Measurements from ENCODE around the gene ANKUB1. TPM values are rescaled to one million over a fixed set of nuclear protein-coding genes. Genes with fewer than 3 reads are reported as not detected.

The ANKUB1 gene, protein sequence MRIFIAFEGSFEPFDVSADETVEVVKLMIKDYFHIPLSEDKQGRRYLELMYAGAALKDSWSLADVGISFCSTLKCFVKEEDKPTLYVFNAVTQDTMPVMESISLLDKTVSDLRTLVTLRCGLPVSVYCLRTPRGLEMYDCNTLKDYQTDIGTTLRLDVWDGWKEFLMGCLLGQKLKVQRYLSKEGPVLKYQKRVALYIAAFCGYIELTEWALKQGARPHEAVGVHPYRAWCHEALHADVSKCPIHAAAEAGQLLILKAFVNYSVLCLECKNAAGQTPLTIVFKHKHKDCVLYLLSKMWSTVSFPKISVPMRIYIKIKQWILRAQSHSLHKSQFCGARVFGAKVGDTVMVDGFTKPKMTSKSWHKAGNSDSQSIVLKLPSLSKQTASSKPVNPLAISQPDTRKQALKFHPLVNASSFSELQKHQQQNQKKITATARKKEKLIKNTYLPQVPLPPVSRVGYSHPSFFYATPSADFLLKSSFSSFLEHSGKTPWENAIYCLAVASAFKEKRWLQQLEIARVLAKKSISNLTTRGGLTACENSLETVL
- total RNA-seq: not detected in 2 replicates

DNA sequence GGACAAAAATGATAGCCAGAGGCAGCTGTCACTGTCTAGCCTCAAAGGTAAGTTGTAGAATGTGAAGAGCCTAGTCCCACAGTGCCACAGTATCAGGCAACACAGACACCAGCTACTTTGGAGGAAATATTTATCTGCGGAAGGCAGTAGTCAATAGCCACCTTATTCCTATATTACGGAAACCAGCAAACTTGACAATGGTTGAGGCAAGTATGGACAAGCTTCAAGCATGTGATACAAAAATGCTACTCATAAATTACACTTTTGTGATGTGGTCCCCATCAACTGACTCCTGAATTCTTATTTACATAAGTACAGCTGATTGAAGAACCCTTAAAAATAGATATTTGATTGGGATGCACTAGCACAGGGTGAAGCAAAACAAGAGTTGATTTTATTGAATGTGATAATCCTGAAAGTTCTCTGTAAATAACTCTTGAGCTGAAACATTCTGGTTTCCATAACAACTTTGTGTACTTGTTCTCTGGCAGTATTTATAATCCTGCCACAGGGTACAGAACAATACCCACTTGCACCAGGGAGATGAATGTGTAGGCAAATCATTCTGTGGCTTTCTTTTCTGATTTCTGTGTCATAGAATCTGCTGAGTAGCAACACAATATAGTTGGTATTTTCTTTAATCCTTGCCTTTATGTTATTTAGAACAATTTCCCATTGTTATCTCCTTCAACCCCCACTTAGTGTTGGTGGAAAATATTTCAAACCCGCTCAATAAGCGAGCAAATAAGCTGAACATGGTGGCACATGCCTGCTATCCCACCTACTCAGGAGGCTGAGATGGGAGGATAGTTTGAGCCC is at the start of gene ANKUB1:
Gene ANKUB1, minus strand, starts transcription at position 103 of the 819 bp plus-strand sequence. CDS start 188 bp downstream, outside the sequence.

DNA sequence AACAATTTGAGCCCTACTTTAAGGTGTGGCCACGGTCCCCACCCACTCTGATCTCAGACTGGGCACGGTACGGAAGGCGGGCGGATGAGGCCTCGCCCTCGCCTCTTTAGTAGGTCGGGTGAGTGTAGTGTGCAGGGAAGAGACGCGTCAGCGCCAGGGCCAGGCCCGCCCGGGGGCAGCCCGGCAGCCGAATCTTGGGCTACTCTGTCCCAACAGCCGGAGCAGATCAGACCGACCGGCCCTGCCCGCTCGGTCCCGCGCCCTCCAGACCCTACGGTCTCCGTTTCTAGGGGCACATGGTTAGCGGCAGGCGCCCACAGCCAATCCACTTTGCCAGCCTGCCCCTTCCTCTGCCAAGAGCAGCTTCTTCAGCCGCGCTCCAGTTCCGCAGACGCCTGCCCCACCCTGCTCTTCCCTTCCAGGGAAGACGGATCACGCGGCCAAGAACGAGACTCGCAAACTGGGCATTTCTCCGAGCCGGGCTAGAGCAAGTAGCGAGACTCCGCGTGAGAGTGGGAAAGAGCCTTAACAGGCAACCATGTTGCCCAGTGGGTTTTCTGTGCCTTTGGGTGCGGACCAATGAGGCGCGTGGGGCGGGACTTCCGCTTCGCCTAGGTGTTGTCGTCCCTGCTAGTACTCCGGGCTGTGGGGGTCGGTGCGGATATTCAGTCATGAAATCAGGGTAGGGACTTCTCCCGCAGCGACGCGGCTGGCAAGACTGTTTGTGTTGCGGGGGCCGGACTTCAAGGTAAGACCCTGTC is 20.4 kb upstream of the ANKUB1 start, which contains the start of gene RNF13:
Gene RNF13, plus strand, starts transcription at position 610 of the 761 bp plus-strand sequence. CDS start 32,812 bp downstream, outside the sequence.

DNA sequence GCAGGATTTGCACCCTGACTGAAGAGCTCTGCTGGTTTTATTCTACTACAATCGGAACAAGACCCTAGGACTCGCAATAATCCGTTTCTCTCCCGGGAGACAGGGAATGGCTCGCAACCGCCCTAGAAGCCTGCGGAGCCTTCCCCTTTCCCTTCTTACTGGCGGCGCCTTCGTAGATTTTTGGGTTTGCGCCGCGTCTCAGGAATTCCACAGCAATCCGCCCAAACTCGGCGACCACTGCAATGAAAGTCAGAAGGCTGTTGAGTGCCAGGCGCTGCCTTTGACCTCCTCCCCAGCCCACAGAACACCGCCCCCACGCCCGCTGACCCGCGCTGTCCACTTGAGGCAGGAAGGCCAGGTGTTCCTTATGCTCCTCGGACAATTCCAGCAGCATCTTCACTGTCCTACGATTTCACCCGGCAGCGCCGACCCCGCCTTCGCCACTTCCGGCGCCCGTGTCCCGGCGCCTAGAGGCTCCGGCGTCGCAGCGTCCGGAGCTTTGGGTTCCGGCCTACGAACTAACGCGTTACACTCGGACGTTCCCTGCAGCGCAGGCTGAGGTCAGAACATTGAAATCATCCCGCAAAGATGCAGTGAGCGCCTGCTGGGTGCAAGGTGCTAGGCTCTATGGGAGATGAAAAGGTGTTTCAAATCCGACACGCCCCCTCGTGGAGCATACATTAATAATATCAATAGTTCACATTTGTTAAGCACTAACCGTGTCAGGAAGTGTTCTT is 40.1 kb downstream of the ANKUB1 start, which contains the start of gene COMMD2:
Gene COMMD2, minus strand, starts transcription at position 439 of the 737 bp plus-strand sequence. Its CDS starts 45 bp downstream, at position 394.

Small RNAs within 50 kb of the gene (small RNA-seq; reads per million reads assigned to genes)
- not detected for gene RNU6-507P

Other genes starting within 250 kb of the ANKUB1 start
- gene WWTR1, start 134.5 kb downstream of the ANKUB1 start, total RNA-seq: 307 and 362 TPM in 2 replicates
- gene COMMD2, start 40.1 kb downstream of the ANKUB1 start, total RNA-seq: 48.3 and 51.8 TPM in 2 replicates
- gene RNF13, start 20.7 kb upstream of the ANKUB1 start, total RNA-seq: 50.4 and 57.6 TPM in 2 replicates
- gene PFN2, start 178.3 kb upstream of the ANKUB1 start, total RNA-seq: 141 and 156 TPM in 2 replicates